Stimulated activated CD4-positive, alpha-beta T cell treated with anti-CD3 and anti-CD28 coated beads, Interleukin-4, amount 100 ng/mL, for 24 hours (primary cell): ENCODE data around the gene RAB11FIP4.

Experiments used
- DNase-seq: peaks from one replicate; pipeline ENCODE4 v3.0.0-alpha.2; 2020

Gene RAB11FIP4

GRCh38 chr17:31412511-31412910, 21.0 kb downstream of the RAB11FIP4 start:
- no peak for DNase-seq

DNA sequence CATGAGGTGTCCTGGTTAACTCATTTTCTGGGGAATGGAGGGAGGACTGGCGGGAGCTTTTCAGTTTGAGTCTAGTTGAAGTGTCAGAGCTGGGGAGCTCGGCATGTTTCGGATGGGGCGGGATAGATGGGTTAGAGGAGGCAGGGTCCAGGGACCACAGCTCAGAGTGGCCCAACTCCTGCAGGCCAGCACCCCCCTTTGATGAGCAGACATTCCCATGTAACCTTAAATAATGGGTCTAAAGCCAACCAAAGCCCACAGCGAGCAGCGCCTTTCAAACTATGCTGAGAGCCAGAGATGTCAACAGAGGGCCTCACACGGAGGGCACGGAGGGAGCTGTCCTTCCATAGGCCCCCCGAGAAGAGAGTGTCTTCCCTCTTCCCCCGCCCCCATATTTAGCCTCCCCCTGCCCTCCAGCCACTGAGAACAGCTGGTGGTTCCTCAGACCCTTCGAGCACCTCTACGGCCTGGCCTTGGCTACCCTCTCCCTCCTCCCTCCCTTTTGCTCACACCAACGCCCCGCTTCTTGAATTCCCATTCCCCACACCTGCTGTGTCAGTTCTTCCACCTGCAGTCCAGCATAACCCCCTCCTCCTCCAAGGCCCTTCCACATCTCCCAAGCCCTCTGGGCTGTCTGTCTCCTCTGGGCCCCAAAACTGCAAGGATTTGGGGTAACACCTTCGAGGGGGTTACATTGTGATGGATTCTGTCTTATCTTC, 21.8 kb downstream of the RAB11FIP4 start:
- DNase-seq: no peak

GRCh38 chr17:31413874-31414549, 22.5 kb downstream of the RAB11FIP4 start:
- no peak for DNase-seq

DNA sequence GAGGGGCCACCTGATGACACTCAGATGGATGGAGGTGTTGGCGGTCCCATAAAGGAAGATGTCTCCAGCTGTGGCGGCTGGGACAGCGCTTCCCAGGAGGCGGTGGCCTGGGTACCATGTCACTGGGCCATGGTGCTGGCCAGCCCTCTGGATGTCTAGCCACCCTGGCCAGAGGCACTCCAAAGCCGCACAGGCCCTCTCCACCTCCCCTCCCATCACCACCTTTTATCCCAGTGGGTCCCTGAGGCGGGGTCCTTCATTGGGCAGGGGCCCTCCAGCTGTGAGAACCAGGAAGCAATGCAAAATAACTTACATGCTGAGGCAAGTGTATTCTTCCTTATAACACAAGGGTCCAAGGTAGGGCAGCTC, 23.1 kb downstream of the RAB11FIP4 start:
- DNase-seq: no peak

DNA sequence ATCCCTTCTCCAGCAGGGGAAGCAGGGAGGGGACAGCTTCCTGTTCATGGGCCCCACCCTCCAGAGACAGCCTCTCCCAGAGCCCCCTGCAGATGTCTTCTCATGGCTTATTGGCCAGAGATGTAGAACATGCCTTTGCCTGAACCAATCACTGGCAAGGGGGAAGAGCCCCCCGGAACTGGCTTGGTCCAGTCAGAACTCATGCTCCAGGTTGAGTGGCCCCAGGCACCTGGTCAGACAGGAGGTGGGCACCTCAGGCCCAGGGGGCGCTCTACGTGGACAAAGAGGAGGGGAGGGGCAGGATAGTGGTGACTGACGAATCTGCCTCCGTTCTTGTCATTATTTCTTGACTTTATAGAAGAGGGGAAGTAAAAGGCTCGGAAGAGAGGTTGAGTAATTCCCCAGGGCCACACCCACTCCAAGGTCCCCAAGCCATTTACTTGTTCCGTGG, 23.6 kb downstream of the RAB11FIP4 start:
- no peak for DNase-seq

- DNase-seq: no peak
These were observed 24.4 kb downstream of the RAB11FIP4 start for GRCh38 chr17:31415640-31416502.

GRCh38 chr17:31416503-31416923, 25.0 kb downstream of the RAB11FIP4 start:
- no peak for DNase-seq

- DNase-seq: no peak
These were observed 25.7 kb downstream of the RAB11FIP4 start for GRCh38 chr17:31417051-31417792.

DNA sequence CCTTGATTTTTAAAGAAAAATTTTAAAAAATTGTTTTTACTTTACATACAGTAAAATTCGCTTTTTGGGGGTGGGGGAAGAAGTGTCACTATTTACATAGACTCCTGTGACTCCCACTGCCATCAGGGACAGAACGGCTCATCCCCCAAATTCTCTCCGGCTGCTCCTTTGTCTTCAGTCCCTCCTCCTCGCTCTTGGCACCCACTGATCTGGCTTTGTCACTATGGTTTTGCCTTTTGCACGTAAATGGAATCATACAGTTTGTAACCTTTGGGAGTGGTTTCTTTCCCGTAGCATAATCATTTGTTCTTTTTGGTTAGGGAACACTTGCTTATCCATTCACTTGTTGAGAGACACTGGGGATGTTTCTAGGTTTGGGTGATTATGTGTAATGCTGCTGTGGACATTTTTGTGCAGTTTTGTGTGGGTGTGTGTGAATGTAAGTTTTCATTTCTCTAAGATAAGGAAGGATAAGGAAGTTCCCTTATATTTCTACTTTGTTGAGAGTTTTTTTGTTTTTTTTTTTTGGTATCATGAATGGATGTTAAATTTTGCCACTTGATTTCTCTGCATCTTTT, 27.4 kb downstream of the RAB11FIP4 start:
- no peak for DNase-seq

DNA sequence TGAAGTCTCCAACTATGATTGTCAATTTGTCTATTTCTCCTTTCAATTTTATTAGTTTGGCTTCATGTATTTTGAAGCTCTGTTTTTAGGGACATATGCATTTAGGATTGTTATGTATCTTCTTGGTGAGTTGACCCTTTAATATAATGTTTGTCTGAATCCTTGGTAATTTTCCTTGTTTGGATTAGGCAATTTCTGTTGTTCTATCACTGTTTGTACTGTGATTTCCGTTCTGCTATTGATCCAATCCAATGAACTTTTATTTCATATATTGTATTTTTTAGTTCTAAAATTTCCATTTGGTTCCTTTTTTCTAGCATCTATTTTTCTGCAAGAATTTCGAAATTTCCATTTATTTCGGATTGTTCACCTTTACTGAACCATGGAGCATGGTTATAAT, 31.0 kb downstream of the RAB11FIP4 start:
- DNase-seq: no peak

- DNase-seq: no peak
These were observed 33.4 kb downstream of the RAB11FIP4 start for GRCh38 chr17:31424944-31425281.

DNA sequence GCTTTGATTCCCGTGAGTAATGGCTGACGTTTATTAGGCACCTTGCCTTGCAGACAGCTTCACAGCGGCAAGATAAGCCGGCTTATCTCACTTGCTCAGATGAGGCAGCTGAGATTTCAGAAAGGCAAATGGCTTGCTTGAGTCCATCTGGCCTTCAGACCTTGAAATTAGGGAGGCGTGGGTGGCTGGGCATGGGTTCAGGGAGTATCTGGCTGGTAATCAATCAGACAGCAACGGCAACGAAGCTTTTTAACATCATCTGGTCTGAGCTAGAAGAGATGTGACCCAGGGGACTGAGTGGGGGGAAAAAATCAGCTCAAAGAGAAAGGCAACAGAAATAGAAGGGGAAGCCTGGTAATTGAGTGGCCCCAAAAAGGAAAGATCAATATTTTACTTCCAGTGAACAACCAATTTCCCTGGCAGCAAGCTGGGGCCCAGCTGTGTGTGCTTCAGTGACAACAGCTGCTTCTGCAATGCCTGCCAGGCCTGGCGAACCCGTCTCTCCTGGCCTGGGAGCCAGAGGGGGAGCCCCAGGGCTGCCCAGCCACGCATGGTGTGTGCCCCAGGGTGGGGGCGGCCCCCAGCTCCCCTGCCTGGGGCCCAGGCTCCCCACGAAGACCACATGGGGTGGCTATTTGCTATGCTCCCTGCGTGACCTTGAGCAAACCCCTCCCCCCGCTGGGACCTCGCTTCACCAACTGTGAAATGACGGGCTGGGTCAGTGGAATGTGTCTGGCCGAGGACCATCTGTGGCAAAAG, 34.0 kb downstream of the RAB11FIP4 start:
- no peak for DNase-seq

- DNase-seq: no peak
These were observed 36.2 kb downstream of the RAB11FIP4 start for GRCh38 chr17:31427684-31428083.

GRCh38 chr17:31428111-31428510, 36.6 kb downstream of the RAB11FIP4 start:
- DNase-seq: no peak

DNA sequence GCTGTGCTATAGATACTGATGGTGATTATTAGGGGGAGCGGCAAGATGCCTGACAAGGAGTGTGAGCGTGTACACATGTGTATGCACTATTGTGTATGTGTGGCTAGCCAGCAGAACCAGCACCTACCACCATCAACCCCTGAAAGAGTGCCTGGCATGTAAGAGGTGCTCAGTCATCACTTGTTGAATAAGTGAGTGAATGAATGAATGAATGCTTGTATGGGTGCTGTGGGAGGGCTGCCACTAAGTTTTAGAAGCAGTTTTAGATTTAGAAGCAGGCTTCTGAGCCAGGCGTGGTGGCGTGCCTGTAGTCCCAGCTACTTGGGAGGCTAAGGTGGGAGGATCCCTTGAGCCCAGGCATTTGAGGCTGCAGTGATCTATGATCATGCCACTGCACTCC, 37.0 kb downstream of the RAB11FIP4 start:
- DNase-seq: no peak

DNA sequence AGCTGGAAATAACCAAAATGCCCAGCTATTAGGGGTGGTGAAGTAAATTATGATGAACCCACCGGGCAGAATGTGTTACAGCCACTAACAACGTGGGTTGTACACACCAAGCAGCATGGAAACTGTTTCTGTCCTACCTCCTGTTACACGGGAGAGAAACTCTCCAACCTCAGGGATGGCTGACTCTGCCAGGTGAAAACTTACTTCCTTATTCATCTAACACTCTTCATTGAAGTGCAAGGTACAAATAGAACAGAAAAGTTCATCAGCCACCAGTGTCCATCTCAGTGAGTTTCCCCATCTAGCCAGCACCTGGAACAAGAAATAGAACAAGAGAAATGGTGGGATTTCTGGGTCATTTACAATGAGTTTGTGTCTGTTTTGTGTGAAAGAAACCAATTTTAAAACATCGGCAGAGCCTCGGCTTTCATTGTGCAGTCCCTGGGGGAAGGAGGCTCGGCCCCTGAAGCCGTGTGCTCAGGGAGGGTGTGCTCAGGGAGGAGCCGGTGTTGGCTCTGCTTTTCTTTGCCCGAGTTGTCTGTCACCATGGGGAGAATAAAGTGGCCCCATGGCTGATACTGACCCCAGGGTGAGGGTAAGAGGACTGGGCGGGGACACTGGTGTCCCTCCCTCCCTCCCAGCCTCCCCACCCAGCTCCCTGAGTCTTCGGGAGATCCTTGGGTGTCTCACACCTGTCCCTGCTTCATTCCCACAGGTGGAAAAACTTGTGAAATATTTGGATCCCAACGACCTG, 39.8 kb downstream of the RAB11FIP4 start:
- no peak for DNase-seq

DNA sequence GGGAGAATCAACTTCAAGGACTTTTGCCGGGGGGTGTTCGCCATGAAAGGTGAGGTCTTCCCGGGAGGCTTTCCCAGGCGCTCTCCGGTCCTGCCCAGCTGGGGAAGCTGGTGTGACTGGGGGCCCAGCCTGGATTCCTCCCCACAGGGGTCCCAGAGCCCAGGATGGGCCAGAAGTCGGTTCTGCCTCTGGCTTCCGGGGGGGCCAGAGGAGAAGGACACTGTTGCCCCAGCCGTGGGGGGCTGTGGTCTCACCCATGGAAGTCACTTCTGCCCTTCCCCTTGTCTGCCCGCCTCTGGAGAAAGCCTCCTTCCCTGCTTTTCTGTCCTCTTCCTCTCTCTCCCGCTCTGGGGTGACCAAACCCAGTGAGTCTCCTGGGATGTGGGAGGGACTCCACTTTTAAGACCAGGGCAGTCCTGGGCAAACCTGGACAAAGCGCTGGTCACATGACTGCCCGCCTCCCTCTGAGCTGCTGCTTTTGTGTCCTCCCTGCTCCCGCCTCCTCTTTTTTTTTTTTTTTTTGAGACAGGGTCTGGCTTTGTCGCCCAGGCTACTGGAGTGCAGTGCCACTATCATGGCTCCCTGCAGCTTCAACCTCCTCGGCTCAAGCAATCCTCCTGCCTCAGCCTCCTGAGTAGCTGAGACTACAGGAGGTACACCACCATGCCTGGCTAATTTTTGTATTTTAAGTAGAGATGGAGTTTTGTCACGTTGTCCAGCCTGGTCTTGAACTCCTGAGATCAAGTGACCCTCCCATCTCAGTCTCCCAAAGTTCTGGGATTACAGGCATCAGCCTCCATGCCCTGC, 40.6 kb downstream of the RAB11FIP4 start:
- no peak for DNase-seq

DNA sequence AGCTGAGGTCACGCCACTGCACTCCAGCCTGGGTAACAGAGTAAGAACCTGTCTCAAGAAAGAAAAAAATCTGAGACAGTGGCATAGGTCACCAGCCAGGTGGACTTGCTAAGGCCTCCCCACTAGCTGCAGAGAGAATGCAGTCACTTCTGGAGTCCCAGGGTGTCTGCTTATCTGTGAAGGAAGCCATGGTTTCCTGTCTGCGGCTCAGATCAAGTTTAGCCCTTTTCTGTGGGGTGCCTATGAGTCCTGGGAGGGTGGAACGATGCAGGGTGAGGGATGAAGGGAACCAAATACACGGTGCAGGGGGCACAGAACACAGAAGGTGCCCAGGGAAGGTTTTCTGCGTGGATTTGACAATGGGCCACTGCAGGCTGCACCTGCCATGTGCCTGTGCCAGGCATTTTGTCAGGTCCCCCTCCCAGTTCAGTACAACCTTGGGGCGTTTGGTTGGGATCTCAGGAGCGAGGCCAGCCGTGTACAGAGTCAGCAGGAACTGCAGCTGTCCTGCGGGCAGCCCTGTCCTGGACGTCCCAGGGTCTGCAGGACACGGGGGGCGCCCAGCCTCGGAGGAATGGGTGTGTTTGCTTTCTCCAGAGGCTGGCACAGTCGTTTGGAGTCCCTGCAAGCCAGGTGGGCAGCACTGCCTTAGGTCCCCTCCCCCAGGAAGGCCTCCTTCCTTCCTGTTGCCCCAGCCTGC, 41.8 kb downstream of the RAB11FIP4 start:
- peak; percentile 18 for DNase-seq
